HAP-1 (cell line): ENCODE data around the gene CCL26.
"Not testable (repeated sequence)": the region's sequence is repeated elsewhere in the genome, so short reads cannot be mapped to it uniquely, and the experiment has no call there.

Source experiments
- DNase-seq, 2 experiments: peaks; one replicate each; pipeline ENCODE4 v3.0.0-alpha.2; 2016 to 2020; ENCODE audit warnings: low spot score in 2 of 2
- H3K27me3 ChIP-seq: fragments of 250-450 bp; sonication (Bioruptor Pico); 2 replicates; pipeline ENCODE4 v1.5.1; 2020; ENCODE audit warnings: low read depth, mild to moderate bottlenecking, moderate library complexity
- H3K36me3 ChIP-seq: fragments of 250-450 bp; sonication (Bioruptor Pico); replicated peaks from 2 replicates; pipeline ENCODE4 v1.5.1; 2020; ENCODE audit warnings: mild to moderate bottlenecking
- H3K4me1 ChIP-seq: fragments of 250-450 bp; sonication (Bioruptor Pico); 2 replicates; pipeline ENCODE4 v1.5.1; 2020; ENCODE audit warnings: mild to moderate bottlenecking
- H3K4me3 ChIP-seq: fragments of 250-450 bp; sonication (Bioruptor Pico); 2 replicates; pipeline ENCODE4 v1.5.1; 2020; ENCODE audit warnings: mild to moderate bottlenecking, moderate library complexity
- H3K9me3 ChIP-seq: fragments of 250-450 bp; sonication (Bioruptor Pico); 2 replicates; pipeline ENCODE4 v1.5.1; 2020; ENCODE audit warnings: mild to moderate bottlenecking, moderate library complexity
- in situ Hi-C: fragments of 300-500 bp; cut with MboI; formaldehyde crosslinking; loops from 3 replicates; pipeline ENCODE4 v1.14.3; 2020; ENCODE audit warnings: low sequenced_read_pairs, inconsistent platforms, mixed read lengths

CCL26 gene

DNA sequence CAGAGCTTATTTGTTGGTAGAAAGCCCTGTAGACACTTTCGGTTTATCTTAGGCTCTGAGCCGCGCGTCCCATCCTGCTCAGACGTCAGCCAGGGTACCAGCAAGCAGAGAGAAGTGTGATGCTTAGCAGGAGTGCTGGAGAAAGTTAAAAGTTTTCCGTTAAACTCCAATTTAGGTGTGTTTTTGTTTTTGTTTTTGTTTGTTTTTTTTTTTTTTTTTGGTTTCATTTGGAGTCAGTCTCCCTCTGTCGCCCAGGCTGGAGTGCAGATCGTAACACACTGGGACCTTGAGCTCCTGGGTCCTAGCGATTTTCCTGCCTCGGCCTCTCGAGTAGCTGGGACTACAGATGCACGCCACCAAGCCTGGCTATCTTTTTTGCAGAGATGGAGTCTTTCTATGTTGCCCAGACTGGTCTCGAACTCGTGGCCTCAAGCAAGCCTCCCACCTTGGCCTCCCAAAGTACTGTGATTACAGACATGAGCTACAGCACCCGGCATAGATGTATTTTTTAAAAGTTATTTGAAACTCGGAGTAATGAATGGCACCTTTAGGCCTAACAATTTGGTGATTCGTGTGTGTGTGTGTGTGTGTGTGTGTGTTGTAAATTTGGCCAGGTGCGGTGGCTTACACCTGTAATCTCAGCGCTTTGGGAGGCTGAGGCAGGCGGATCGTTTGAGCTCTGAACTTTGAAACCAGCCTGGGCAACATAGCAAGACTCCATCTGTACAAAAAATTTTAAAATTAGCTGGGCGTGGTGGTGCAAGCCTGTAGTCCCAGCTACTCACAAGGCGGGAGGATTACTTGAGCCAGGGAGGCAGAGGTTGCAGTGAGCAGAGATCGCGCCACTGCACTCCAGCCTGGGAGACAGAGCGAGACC is 32.0 kb downstream of the CCL26 start:
- DNase-seq = peak in 1 of 2 experiments; percentile 58
- Histone ChIP-seq H3K4me1 (peaks cover 17% of the 10 kb centered on the region), H3K36me3 (no peaks in the 10 kb centered on the region), H3K27me3 (no peaks in the 10 kb centered on the region), H3K4me3 (peak overlapping the region; percentile 92), H3K9me3 (no peaks in the 10 kb centered on the region)
- in situ Hi-C loops = no loop called here

- H3K4me1 ChIP-seq = peaks cover 21% of the 10 kb centered on the region
- DNase-seq = peak; percentile 92 to 100
- H3K9me3 ChIP-seq = no peaks in the 10 kb centered on the region
- H3K36me3 ChIP-seq = no peaks in the 10 kb centered on the region
- in situ Hi-C loops = no loop called here
- peak overlapping the region; percentile 92 for H3K4me3 ChIP-seq
- H3K27me3 ChIP-seq = no peaks in the 10 kb centered on the region
These were observed 32.8 kb downstream of the CCL26 start for GRCh38 chr7:75738975-75739795.

GRCh38 chr7:75738604-75738974 is 33.4 kb downstream of the CCL26 start, which contains the start of gene HIP1:
Gene HIP1, minus strand, starts transcription at chr7:75738941. Its CDS starts 21 bp downstream, at chr7:75738920.
- in situ Hi-C loops = no loop called here
- DNase-seq = no peak
- H3K4me3 ChIP-seq = peak within 1 kb of the TSS; percentile 92
- H3K9me3 ChIP-seq = no peaks in the 10 kb centered on the region
- H3K4me1 ChIP-seq = peaks cover 16% of the 10 kb centered on the region
- H3K36me3 ChIP-seq = no peaks in the 10 kb centered on the region
- H3K27me3 ChIP-seq = no peaks in the 10 kb centered on the region

DNA sequence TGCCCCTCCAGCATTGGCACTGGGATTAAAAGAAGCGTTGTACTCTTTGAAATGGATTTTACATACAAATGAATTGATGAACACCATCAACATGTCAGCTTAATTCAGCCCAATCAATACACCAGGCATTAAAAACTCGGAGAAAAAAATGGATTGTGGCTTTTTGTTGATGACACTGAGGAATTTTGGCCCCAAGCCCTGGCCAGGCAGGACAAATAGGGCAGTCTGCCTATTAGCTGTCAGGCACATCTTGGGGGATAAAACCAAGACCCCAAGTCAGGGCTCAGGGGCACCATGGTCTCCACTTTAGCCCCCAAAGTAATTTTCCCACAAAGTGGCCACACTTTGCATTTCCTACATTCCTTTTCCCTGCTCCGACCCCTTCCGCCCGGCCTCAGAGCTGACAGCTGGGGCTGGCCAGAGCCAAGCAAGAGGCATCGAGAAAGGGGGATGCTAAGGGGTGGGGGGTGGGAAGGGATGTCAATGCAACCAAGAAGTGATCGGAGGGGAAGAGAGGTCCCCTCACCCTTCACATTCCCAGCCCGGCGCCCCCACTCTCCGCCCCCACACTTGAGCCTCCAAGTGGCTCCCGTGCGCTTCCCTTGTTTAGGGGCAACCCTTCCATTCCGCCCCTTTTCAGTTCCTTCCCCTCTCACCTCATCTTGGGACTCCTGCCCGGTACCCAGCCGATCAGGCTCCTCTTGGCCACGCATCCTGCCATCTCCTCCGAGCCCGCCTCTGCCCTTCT is 34.0 kb downstream of the CCL26 start:
- peak; percentile 28 to 50 for DNase-seq
- no peaks in the 10 kb centered on the region for H3K27me3 ChIP-seq
- H3K9me3 ChIP-seq = no peaks in the 10 kb centered on the region
- no peaks in the 10 kb centered on the region for H3K36me3 ChIP-seq
- H3K4me1 ChIP-seq = peaks cover 13% of the 10 kb centered on the region
- in situ Hi-C loops = no loop called here
- peak overlapping the region; percentile 92 for H3K4me3 ChIP-seq

- DNase-seq = no peak
- peaks cover 13% of the 10 kb centered on the region for H3K4me1 ChIP-seq
- no peaks in the 10 kb centered on the region for H3K36me3 ChIP-seq
- H3K27me3 ChIP-seq = no peaks in the 10 kb centered on the region
- no peaks in the 10 kb centered on the region for H3K9me3 ChIP-seq
- H3K4me3 ChIP-seq = no peak overlapping the region
- in situ Hi-C loops = no loop called here
These were observed 36.2 kb downstream of the CCL26 start for GRCh38 chr7:75735581-75736350.

GRCh38 chr7:75734586-75735458 is 37.2 kb downstream of the CCL26 start:
- in situ Hi-C loops = no loop called here
- no peaks in the 10 kb centered on the region for H3K36me3 ChIP-seq
- peak in 1 of 2 experiments; percentile 29 for DNase-seq
- H3K4me1 ChIP-seq = peaks cover 13% of the 10 kb centered on the region
- H3K27me3 ChIP-seq = no peaks in the 10 kb centered on the region
- no peaks in the 10 kb centered on the region for H3K9me3 ChIP-seq
- no peak overlapping the region for H3K4me3 ChIP-seq

- DNase-seq = no peak
- Histone ChIP-seq H3K9me3 (no peaks in the 10 kb centered on the region), H3K27me3 (no peaks in the 10 kb centered on the region), H3K4me1 (peaks cover 13% of the 10 kb centered on the region), H3K36me3 (no peaks in the 10 kb centered on the region), H3K4me3 (no peak overlapping the region)
- in situ Hi-C loops = no loop called here
These were observed 39.0 kb downstream of the CCL26 start for GRCh38 chr7:75732764-75733630.

DNA sequence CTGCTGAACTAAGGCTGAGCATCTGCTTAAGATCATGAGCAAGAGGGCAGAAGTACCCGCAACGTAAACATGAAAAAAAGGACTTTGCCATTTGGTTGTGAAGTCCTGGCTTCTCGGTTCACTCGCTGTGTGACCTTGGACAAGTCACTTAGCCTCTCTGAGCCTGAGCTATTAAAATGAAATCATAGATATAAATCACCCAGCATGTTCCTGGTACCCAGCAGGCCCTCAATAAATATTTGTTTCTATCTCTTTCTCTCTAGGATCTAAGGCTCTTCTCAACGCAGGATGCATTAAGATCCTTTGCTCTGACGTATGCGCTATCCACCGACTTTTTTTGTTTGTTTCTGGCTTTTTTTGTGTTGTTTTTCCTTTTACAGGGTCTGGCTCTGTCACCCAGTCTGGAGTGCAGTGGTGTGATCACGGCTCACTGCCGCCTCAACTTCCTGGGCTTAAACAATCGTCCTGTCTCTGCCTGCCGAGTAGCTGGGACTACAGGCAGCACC is 39.9 kb downstream of the CCL26 start:
- H3K36me3 ChIP-seq = no peaks in the 10 kb centered on the region
- no peaks in the 10 kb centered on the region for H3K9me3 ChIP-seq
- in situ Hi-C loops = no loop called here
- peaks cover 7% of the 10 kb centered on the region for H3K4me1 ChIP-seq
- H3K27me3 ChIP-seq = no peaks in the 10 kb centered on the region
- H3K4me3 ChIP-seq = no peak overlapping the region
- DNase-seq = no peak

- no peaks in the 10 kb centered on the region for H3K36me3 ChIP-seq
- no peak overlapping the region for H3K4me3 ChIP-seq
- no peaks in the 10 kb centered on the region for H3K9me3 ChIP-seq
- no peaks in the 10 kb centered on the region for H3K27me3 ChIP-seq
- no peak for DNase-seq
- H3K4me1 ChIP-seq = peaks cover 2% of the 10 kb centered on the region; the same call in 1 of the 2 replicates
- in situ Hi-C loops = no loop called here
These were observed 42.1 kb downstream of the CCL26 start for GRCh38 chr7:75729851-75730274.

DNA sequence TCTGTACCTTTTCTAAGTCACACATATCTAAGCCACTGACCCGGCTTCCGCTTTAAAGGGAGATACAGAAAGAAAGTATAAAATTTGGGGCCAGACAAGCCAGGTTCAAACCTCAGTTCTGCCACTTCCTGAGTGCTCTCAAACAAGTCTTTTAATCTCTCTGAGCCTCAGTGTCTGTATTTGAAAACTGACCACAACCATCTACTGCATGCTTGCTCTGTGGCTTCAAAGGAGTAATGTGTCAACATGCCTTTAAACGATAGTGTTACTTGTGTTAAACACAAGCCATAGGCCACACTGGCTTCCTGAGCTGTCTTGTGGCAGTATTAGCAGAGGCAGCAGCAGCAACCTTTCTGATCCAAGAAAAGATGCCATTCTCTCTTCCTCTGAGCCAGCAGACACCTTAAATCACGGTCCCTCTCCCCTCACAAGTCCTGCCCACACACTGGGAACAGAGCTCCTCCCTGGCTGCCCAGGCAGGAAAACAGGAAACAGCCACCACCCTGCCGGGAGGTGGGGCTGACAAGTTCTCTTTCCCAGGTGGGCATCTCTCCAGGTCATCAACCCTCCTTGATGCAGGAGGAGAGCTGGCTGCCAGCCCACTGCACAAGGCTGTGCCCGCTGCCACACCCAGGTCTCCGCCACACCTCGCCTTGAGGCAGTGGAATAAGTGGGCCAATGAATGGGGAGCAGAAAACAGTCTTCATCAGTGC is 44.0 kb downstream of the CCL26 start:
- H3K27me3 ChIP-seq = no peaks in the 10 kb centered on the region
- in situ Hi-C loops = no loop called here
- H3K9me3 ChIP-seq = no peaks in the 10 kb centered on the region
- no peaks in the 10 kb centered on the region for H3K36me3 ChIP-seq
- H3K4me1 ChIP-seq = no peaks in the 10 kb centered on the region
- H3K4me3 ChIP-seq = no peak overlapping the region
- no peak for DNase-seq

DNA sequence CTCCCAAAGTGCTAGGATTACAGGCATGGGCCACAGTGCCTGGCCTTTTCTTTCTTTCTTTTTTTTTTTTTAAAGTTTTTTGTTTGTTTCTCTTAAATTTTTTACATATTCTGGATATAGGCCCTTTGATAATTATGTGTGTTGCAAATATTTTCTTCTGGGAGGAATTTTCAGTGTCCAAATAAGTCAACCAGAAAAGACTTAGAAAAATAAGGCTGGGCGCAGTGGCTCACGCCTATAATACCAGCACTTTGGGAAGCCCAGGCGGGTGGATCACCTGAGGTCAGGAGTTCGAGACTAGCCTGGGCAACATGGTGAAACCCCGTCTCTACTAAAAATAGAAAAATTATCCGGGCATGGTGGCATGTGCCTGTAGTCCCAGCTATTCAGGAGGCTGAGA is 44.7 kb downstream of the CCL26 start:
- H3K27me3 ChIP-seq, in situ Hi-C loops, H3K36me3 ChIP-seq, H3K4me1 ChIP-seq, H3K4me3 ChIP-seq, H3K9me3 ChIP-seq, DNase-seq: not testable (repeated sequence)
